Measurements from ENCODE around the gene SH3GL1.

GRCh38 chr19:4425537-4425936 lies 25.2 kb upstream of the SH3GL1 start:
- no peak for TF ChIP-seq CTCF (IDR thresholded peaks at IDR 0.05)
- no peak for TF ChIP-seq POLR2A (IDR thresholded peaks at IDR 0.05; ENCODE audit: low read depth)
- TF ChIP-seq EP300 (IDR thresholded peaks at IDR 0.05): no peak
- no peak for TF ChIP-seq POLR2AphosphoS5 (IDR thresholded peaks at IDR 0.05)
